ENCODE results near the gene ATP1A1. TPM values are rescaled to one million over a fixed set of nuclear protein-coding genes. Genes with fewer than 3 reads are reported as not detected.

Gene ATP1A1
- total and polyA plus RNA-seq, 2 donors (not counting 1 experiment from before 2014, with no cell fraction given): 58.9 to 107 TPM

DNA sequence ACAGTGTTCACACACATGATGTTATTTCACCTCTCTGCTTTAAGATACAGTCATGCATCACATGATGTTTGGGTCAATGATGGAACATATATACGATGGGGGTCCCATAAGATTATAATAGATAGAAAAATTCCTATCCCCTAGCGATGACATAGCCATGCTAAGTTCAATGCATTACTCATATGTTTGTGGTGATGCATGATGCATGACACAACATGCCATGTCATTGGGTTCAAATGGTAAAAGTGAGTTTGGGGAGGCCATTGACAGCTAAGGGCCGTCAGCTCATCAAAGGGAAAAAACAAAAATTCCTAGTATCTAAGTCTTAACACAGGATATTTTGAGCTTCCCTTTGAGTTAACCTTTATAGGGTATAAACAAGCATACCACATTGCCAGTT lies 73.6 kb downstream of the ATP1A1 start:
- H3K36me3 ChIP-seq (replicated peaks in 1 of 2; ENCODE audit: control extremely low read depth in 1 of 2, control insufficient read depth in 1 of 2, extremely low read depth in 1 of 2, insufficient read depth in 2 of 2, low read length in 1 of 2): no peaks in the 10 kb centered on the region
- TF ChIP-seq EZH2 (IDR thresholded peaks at IDR 0.05; ENCODE audit: borderline replicate concordance, insufficient read depth, low read depth, low read length, poor library complexity, severe bottlenecking): no peak
- TF ChIP-seq, protein P1, sequence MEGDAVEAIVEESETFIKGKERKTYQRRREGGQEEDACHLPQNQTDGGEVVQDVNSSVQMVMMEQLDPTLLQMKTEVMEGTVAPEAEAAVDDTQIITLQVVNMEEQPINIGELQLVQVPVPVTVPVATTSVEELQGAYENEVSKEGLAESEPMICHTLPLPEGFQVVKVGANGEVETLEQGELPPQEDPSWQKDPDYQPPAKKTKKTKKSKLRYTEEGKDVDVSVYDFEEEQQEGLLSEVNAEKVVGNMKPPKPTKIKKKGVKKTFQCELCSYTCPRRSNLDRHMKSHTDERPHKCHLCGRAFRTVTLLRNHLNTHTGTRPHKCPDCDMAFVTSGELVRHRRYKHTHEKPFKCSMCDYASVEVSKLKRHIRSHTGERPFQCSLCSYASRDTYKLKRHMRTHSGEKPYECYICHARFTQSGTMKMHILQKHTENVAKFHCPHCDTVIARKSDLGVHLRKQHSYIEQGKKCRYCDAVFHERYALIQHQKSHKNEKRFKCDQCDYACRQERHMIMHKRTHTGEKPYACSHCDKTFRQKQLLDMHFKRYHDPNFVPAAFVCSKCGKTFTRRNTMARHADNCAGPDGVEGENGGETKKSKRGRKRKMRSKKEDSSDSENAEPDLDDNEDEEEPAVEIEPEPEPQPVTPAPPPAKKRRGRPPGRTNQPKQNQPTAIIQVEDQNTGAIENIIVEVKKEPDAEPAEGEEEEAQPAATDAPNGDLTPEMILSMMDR (IDR thresholded peaks at IDR 0.05): no peak
- no peaks in the 10 kb centered on the region for H3K4me1 ChIP-seq (ENCODE audit: control insufficient read depth in 2 of 2, insufficient read depth in 2 of 2, low read length in 2 of 2)
- no peaks in the 10 kb centered on the region for H3K4me1 Mint-ChIP-seq
- H3K27me3 ChIP-seq (replicated peaks in 1 of 4; ENCODE audit: control extremely low read depth in 1 of 4, control insufficient read depth in 3 of 4, insufficient read depth in 4 of 4, low read length in 3 of 4): peaks cover 0 to 3% (median 1%) of the 10 kb centered on the region in 4 experiments
- ATAC-seq (ENCODE audit: low read depth) (no peak), DNase-seq (no peak)
- no peaks in the 10 kb centered on the region for H3K9me3 ChIP-seq (ENCODE audit: control extremely low read depth in 1 of 3, control insufficient read depth in 2 of 3, insufficient read depth in 1 of 3, low read length in 2 of 3)
- POLR2A ChIA-PET: no interaction called here
- CTCF ChIA-PET: no interaction called here
- no peak overlapping the region for H3K27ac ChIP-seq (ENCODE audit: low read length in 2 of 2)
- H2AFZ ChIP-seq (ENCODE audit: insufficient read depth, low read depth, low read length, poor library complexity, severe bottlenecking): no peak overlapping the region
- peaks cover 37% of the 10 kb centered on the region for H3K27me3 Mint-ChIP-seq
- no CpG with 5 or more reads among the region's 3 CpGs for WGBS (ENCODE audit: insufficient coverage)
- no peaks in the 10 kb centered on the region for H3K79me2 ChIP-seq (ENCODE audit: control insufficient read depth, insufficient read depth, low read length)
- H3K9ac ChIP-seq (ENCODE audit: low read length): no peak overlapping the region
- H4K20me1 ChIP-seq (ENCODE audit: control insufficient read depth, insufficient read depth, low read length, poor library complexity, severe bottlenecking): no peaks in the 10 kb centered on the region
- no peak overlapping the region for H3K27ac Mint-ChIP-seq
- H3K4me3 ChIP-seq (ENCODE audit: control extremely low read depth in 1 of 5, extremely low read depth in 1 of 5, insufficient read depth in 1 of 5, low read depth in 2 of 5, low read length in 4 of 5): no peak overlapping the region
- intact Hi-C loops (cut with micrococcal nuclease): no loop called here
- H3K4me3 Mint-ChIP-seq: no peak overlapping the region
- H3K9me3 Mint-ChIP-seq (ENCODE audit: insufficient read depth): no peaks in the 10 kb centered on the region
- no peak overlapping the region for H3K4me2 ChIP-seq (replicated peaks; ENCODE audit: low read depth, low read length, poor library complexity, severe bottlenecking)

DNA sequence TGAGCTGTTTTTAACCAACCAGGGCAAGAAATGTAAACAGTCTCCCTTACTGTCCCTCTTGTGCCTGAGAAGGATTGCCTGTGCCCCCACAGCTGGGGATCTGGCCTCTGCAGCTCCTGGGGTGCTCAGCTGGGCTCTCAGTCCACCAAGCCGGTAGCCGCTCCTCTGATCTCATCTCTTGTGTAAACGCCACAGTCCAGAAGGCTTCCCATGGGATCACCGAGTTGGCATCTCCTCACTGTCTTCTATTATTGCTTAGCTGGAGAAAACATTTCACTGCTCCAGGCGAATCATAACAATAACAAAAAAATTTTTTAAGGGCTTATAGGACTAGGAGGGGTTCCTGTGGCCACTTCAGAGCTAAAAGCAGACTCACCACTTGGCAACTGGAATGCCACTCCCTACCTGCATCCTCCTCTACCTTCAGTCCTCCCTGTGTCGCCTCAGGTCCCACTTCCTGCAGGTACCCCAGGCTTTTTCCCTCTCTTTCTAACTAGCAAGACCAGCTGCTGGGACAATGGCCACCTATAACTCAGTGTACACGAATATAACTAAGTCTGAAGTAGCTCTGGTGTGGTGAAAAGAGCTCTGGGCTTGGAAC lies 75.8 kb downstream of the ATP1A1 start:
- no peaks in the 10 kb centered on the region for H3K4me1 Mint-ChIP-seq
- Histone ChIP-seq H3K4me3 (ENCODE audit: control extremely low read depth in 1 of 5, extremely low read depth in 1 of 5, insufficient read depth in 1 of 5, low read depth in 2 of 5, low read length in 4 of 5) (no peak overlapping the region), H3K9me3 (ENCODE audit: control extremely low read depth in 1 of 3, control insufficient read depth in 2 of 3, insufficient read depth in 1 of 3, low read length in 2 of 3) (no peaks in the 10 kb centered on the region), H3K36me3 (replicated peaks in 1 of 2; ENCODE audit: control extremely low read depth in 1 of 2, control insufficient read depth in 1 of 2, extremely low read depth in 1 of 2, insufficient read depth in 2 of 2, low read length in 1 of 2) (no peaks in the 10 kb centered on the region), H3K9ac (ENCODE audit: low read length) (no peak overlapping the region), H2AFZ (ENCODE audit: insufficient read depth, low read depth, low read length, poor library complexity, severe bottlenecking) (no peak overlapping the region), H3K27ac (ENCODE audit: low read length in 2 of 2) (no peak overlapping the region), H3K4me2 (replicated peaks; ENCODE audit: low read depth, low read length, poor library complexity, severe bottlenecking) (no peak overlapping the region), H3K4me1 (ENCODE audit: control insufficient read depth in 2 of 2, insufficient read depth in 2 of 2, low read length in 2 of 2) (no peaks in the 10 kb centered on the region), H4K20me1 (ENCODE audit: control insufficient read depth, insufficient read depth, low read length, poor library complexity, severe bottlenecking) (no peaks in the 10 kb centered on the region), H3K27me3 (replicated peaks in 1 of 4; ENCODE audit: control extremely low read depth in 1 of 4, control insufficient read depth in 3 of 4, insufficient read depth in 4 of 4, low read length in 3 of 4) (peaks cover 0 to under 1% (median 0%) of the 10 kb centered on the region in 4 experiments), H3K79me2 (ENCODE audit: control insufficient read depth, insufficient read depth, low read length) (no peaks in the 10 kb centered on the region)
- WGBS (ENCODE audit: insufficient coverage): 83% methylated on average over 4 of the region's 7 CpGs
- DNase-seq (no peak), ATAC-seq (ENCODE audit: low read depth) (no peak)
- no peak overlapping the region for H3K4me3 Mint-ChIP-seq
- H3K27me3 Mint-ChIP-seq: peaks cover 25% of the 10 kb centered on the region
- H3K27ac Mint-ChIP-seq: no peak overlapping the region
- H3K9me3 Mint-ChIP-seq (ENCODE audit: insufficient read depth): no peaks in the 10 kb centered on the region
- intact Hi-C loops (cut with micrococcal nuclease): no loop called here
- CTCF ChIA-PET: interaction anchor here (0.9 to 1.2 kb wide), 2 partner anchors 37 to 310 kb away, joined by 4 read pairs; no protein-coding TSS in a partner anchor
- POLR2A ChIA-PET: no interaction called here
- TF ChIP-seq, protein P1 (IDR thresholded peaks at IDR 0.05): no peak
- no peak for TF ChIP-seq EZH2 (IDR thresholded peaks at IDR 0.05; ENCODE audit: borderline replicate concordance, insufficient read depth, low read depth, low read length, poor library complexity, severe bottlenecking)
